IgD-negative memory B cell (primary cell): Measurements from ENCODE around the gene SLC6A9. TPM values are rescaled to one million over a fixed set of nuclear protein-coding genes. Genes with fewer than 3 reads are reported as not detected.

Experiments used
- H3K27ac Mint-ChIP-seq, 3 donors: one replicate each; pipeline ENCODE4 v1.8.0; 2020 to 2022; ENCODE audit warnings: mild to moderate bottlenecking in 3 of 3, mixed read lengths in 3 of 3, moderate library complexity in 1 of 3
- H3K27me3 Mint-ChIP-seq: one replicate; pipeline ENCODE4 v1.8.0; 2021; ENCODE audit warnings: mixed read lengths
- H3K36me3 Mint-ChIP-seq: one replicate; pipeline ENCODE4 v1.8.0; 2020; ENCODE audit warnings: mild to moderate bottlenecking, mixed read lengths
- H3K4me1 Mint-ChIP-seq, 3 donors: one replicate each; pipeline ENCODE4 v1.8.0; 2020 to 2022; ENCODE audit warnings: mixed read lengths in 3 of 3, mild to moderate bottlenecking in 1 of 3
- H3K4me3 Mint-ChIP-seq, 4 donors: one replicate each; pipeline ENCODE4 v1.8.0; 2020 to 2022; ENCODE audit warnings: mild to moderate bottlenecking in 4 of 4, mixed read lengths in 4 of 4, moderate library complexity in 3 of 4
- H3K9me3 Mint-ChIP-seq, 3 donors: one replicate each; pipeline ENCODE4 v1.8.0; 2020 to 2021; ENCODE audit warnings: mixed read lengths in 3 of 3, mild to moderate bottlenecking in 1 of 3
- polyA plus RNA-seq: library from polyadenylated mRNA; unstranded; fragments of 300-500 nt; fragmentation: Illumina TruSeq; gene quantifications from one replicate; pipeline ENCODE4 v1.2.3, GENCODE V29; 2021

The SLC6A9 gene
- 0.19 TPM for polyA plus RNA-seq

- Mint-ChIP-seq H3K9me3 (no peaks in the 10 kb centered on the region), H3K4me3 (peak within 1 kb of the TSS; percentile 83 to 96 (median 90)), H3K27me3 (no peaks in the 10 kb centered on the region), H3K36me3 (no peaks in the 10 kb centered on the region), H3K4me1 (peaks cover 15 to 17% (median 17%) of the 10 kb centered on the region in 3 donors), H3K27ac (peak within 1 kb of the TSS in 2 of 3 donors; percentile 67 to 95)
Observed at GRCh38 chr1:44031252-44032169, at the start of gene SLC6A9. TSS of gene SLC6A9 (minus strand) at chr1:44031462. CDS start at chr1:44024277, 7,185 bp downstream.

- H3K36me3 Mint-ChIP-seq, result peaks cover 5% of the 10 kb centered on the region
- no peaks in the 10 kb centered on the region for H3K27me3 Mint-ChIP-seq
- H3K9me3 Mint-ChIP-seq, result no peaks in the 10 kb centered on the region
- H3K4me1 Mint-ChIP-seq, result no peaks in the 10 kb centered on the region
- H3K27ac Mint-ChIP-seq, result no peak overlapping the region
- H3K4me3 Mint-ChIP-seq, result no peak overlapping the region
Observed at GRCh38 chr1:44079566-44079965, 48.3 kb upstream of the SLC6A9 start.

- Mint-ChIP-seq H3K4me1 (peaks cover 7 to 12% (median 7%) of the 10 kb centered on the region in 3 donors), H3K4me3 (no peak overlapping the region), H3K27ac (no peak overlapping the region), H3K9me3 (no peaks in the 10 kb centered on the region), H3K36me3 (peaks cover 3% of the 10 kb centered on the region), H3K27me3 (no peaks in the 10 kb centered on the region)
Observed at GRCh38 chr1:44078104-44078503, 46.8 kb upstream of the SLC6A9 start.

GRCh38 chr1:44077421-44077820, 46.2 kb upstream of the SLC6A9 start:
- Mint-ChIP-seq H3K27me3 (no peaks in the 10 kb centered on the region), H3K36me3 (peaks cover 3% of the 10 kb centered on the region), H3K4me1 (peaks cover 10 to 16% (median 13%) of the 10 kb centered on the region in 3 donors), H3K9me3 (no peaks in the 10 kb centered on the region), H3K27ac (no peak overlapping the region), H3K4me3 (no peak overlapping the region)

GRCh38 chr1:44076066-44076465, 44.8 kb upstream of the SLC6A9 start:
- no peaks in the 10 kb centered on the region for H3K9me3 Mint-ChIP-seq
- H3K27ac Mint-ChIP-seq, result no peak overlapping the region
- no peaks in the 10 kb centered on the region for H3K27me3 Mint-ChIP-seq
- H3K4me3 Mint-ChIP-seq, result no peak overlapping the region
- H3K4me1 Mint-ChIP-seq, result peaks cover 12 to 24% (median 20%) of the 10 kb centered on the region in 3 donors
- H3K36me3 Mint-ChIP-seq, result peaks cover 3% of the 10 kb centered on the region

- H3K27ac Mint-ChIP-seq, result peak overlapping the region in 2 of 3 donors; percentile 8 to 40
- peak overlapping the region in 1 of 4 donors; percentile 43 for H3K4me3 Mint-ChIP-seq
- peaks cover 12 to 25% (median 24%) of the 10 kb centered on the region in 3 donors for H3K4me1 Mint-ChIP-seq
- H3K27me3 Mint-ChIP-seq, result no peaks in the 10 kb centered on the region
- peaks cover 3% of the 10 kb centered on the region for H3K36me3 Mint-ChIP-seq
- H3K9me3 Mint-ChIP-seq, result no peaks in the 10 kb centered on the region
Observed at GRCh38 chr1:44074415-44074814, 43.2 kb upstream of the SLC6A9 start.

- H3K27me3 Mint-ChIP-seq, result no peaks in the 10 kb centered on the region
- peak overlapping the region in 1 of 3 donors; percentile 48 for H3K27ac Mint-ChIP-seq
- H3K36me3 Mint-ChIP-seq, result peaks cover 3% of the 10 kb centered on the region
- H3K4me1 Mint-ChIP-seq, result peaks cover 21 to 34% (median 32%) of the 10 kb centered on the region in 3 donors
- no peaks in the 10 kb centered on the region for H3K9me3 Mint-ChIP-seq
- peak overlapping the region in 2 of 4 donors; percentile 0 to 74 for H3K4me3 Mint-ChIP-seq
Observed at GRCh38 chr1:44073528-44073927, 42.3 kb upstream of the SLC6A9 start.

- H3K27me3 Mint-ChIP-seq, result no peaks in the 10 kb centered on the region
- H3K27ac Mint-ChIP-seq, result no peak overlapping the region
- no peaks in the 10 kb centered on the region for H3K9me3 Mint-ChIP-seq
- H3K4me3 Mint-ChIP-seq, result no peak overlapping the region
- H3K4me1 Mint-ChIP-seq, result peaks cover 27 to 41% (median 34%) of the 10 kb centered on the region in 3 donors
- H3K36me3 Mint-ChIP-seq, result peaks cover 3% of the 10 kb centered on the region
Observed at GRCh38 chr1:44072821-44073220, 41.6 kb upstream of the SLC6A9 start.

- H3K27me3 Mint-ChIP-seq, result no peaks in the 10 kb centered on the region
- H3K9me3 Mint-ChIP-seq, result no peaks in the 10 kb centered on the region
- H3K27ac Mint-ChIP-seq, result no peak overlapping the region
- H3K4me3 Mint-ChIP-seq, result no peak overlapping the region
- H3K4me1 Mint-ChIP-seq, result peaks cover 33 to 47% (median 40%) of the 10 kb centered on the region in 3 donors
- peaks cover 3% of the 10 kb centered on the region for H3K36me3 Mint-ChIP-seq
Observed at GRCh38 chr1:44072204-44072603, 40.9 kb upstream of the SLC6A9 start.

GRCh38 chr1:44071461-44071860, 40.2 kb upstream of the SLC6A9 start:
- Mint-ChIP-seq H3K4me1 (peaks cover 35 to 50% (median 44%) of the 10 kb centered on the region in 3 donors), H3K36me3 (peaks cover 1% of the 10 kb centered on the region), H3K27me3 (no peaks in the 10 kb centered on the region), H3K4me3 (no peak overlapping the region), H3K9me3 (no peaks in the 10 kb centered on the region), H3K27ac (no peak overlapping the region)

- Mint-ChIP-seq H3K9me3 (no peaks in the 10 kb centered on the region), H3K27ac (peak overlapping the region in 1 of 3 donors; percentile 10), H3K27me3 (no peaks in the 10 kb centered on the region), H3K36me3 (no peaks in the 10 kb centered on the region), H3K4me1 (peaks cover 30 to 40% (median 40%) of the 10 kb centered on the region in 3 donors), H3K4me3 (peak overlapping the region in 3 of 4 donors; percentile 41 to 89 (median 70))
Observed at GRCh38 chr1:44068442-44068921, 37.2 kb upstream of the SLC6A9 start.

- Mint-ChIP-seq H3K4me3 (peak overlapping the region; percentile 3 to 89 (median 63)), H3K9me3 (no peaks in the 10 kb centered on the region), H3K27ac (peak overlapping the region in 1 of 3 donors; percentile 86), H3K4me1 (peaks cover 25 to 34% (median 33%) of the 10 kb centered on the region in 3 donors), H3K27me3 (no peaks in the 10 kb centered on the region), H3K36me3 (no peaks in the 10 kb centered on the region)
Observed at GRCh38 chr1:44067266-44068250, 36.3 kb upstream of the SLC6A9 start.

- H3K4me3 Mint-ChIP-seq, result no peak overlapping the region
- no peaks in the 10 kb centered on the region for H3K36me3 Mint-ChIP-seq
- no peak overlapping the region for H3K27ac Mint-ChIP-seq
- H3K4me1 Mint-ChIP-seq, result peaks cover 8 to 11% (median 10%) of the 10 kb centered on the region in 3 donors
- no peaks in the 10 kb centered on the region for H3K9me3 Mint-ChIP-seq
- peaks cover 5% of the 10 kb centered on the region for H3K27me3 Mint-ChIP-seq
Observed at GRCh38 chr1:44062656-44063179, 31.5 kb upstream of the SLC6A9 start.

GRCh38 chr1:44061857-44062256, 30.6 kb upstream of the SLC6A9 start:
- Mint-ChIP-seq H3K36me3 (no peaks in the 10 kb centered on the region), H3K9me3 (no peaks in the 10 kb centered on the region), H3K4me3 (no peak overlapping the region), H3K4me1 (peaks cover 0 to 3% (median 3%) of the 10 kb centered on the region in 3 donors), H3K27ac (no peak overlapping the region), H3K27me3 (peaks cover 5% of the 10 kb centered on the region)
